Measurements from ENCODE around the gene PGAP2. TPM values are rescaled to one million over a fixed set of nuclear protein-coding genes. Genes with fewer than 3 reads are reported as not detected.

Gene PGAP2
- total RNA-seq = 8.1 and 11.6 TPM in 2 replicates

GRCh38 chr11:3807909-3808860, at the start of gene PGAP2:
PGAP2 (plus strand) TSS chr11:3808560; CDS start chr11:3811260, 2,700 bp downstream.

GRCh38 chr11:3797329-3798090, 10.8 kb upstream of the PGAP2 start, which contains the start of gene NUP98:
NUP98 (minus strand) TSS chr11:3797554; CDS start chr11:3782117, 15,437 bp downstream.

DNA sequence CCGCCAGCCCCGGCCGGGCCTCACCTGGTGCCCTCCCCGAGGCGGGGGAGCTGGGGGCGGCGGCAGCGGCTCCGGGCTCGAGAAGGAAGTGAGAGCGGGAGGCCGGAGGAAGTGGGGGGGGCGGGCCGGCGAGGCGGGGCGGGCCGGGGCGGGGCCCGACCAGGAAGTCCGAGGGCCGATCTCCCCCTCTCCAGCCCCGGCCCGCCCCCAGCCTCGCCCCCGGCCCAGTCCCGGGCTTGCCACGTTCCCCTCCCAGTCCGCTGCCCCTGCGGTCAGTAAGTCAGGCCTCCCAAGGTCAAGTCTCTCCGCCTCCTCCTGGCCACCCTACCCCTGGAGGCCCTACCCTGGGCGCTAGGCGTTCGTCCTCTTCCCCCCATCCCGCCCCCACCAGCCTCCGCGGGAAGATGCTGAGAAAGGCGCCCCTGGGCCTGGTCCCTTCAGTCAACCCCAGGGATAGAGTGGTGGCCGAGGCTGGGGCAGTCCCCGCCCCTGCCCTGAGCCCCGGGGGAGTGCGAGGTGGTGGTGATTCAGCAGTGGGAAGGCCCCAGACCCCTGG, 32.6 kb downstream of the PGAP2 start, which contains the start of gene RHOG:
Gene RHOG (minus strand): TSS at position 90 of the 556 bp plus-strand sequence. CDS start 12,821 bp downstream, outside the sequence.

GRCh38 chr11:3854977-3855807, 46.8 kb downstream of the PGAP2 start, which contains the start of gene STIM1:
STIM1 (plus strand) TSS chr11:3855664; CDS start chr11:3856271, 607 bp downstream.

Other genes starting within 250 kb of the PGAP2 start
- gene ART5, start 166.6 kb upstream of the PGAP2 start, total RNA-seq = not detected in 2 replicates
- gene ART1, start 163.4 kb upstream of the PGAP2 start, total RNA-seq = not detected in 2 replicates
- 0.33 and 0.43 TPM in 2 replicates for gene CHRNA10, start 137.2 kb upstream of the PGAP2 start, total RNA-seq
- 66.1 and 77.8 TPM in 2 replicates for gene NUP98, start 11.0 kb upstream of the PGAP2 start, total RNA-seq
- gene RHOG, start 32.4 kb downstream of the PGAP2 start, total RNA-seq = 7.6 and 9.4 TPM in 2 replicates
- 27.5 and 37.1 TPM in 2 replicates for gene STIM1, start 47.1 kb downstream of the PGAP2 start, total RNA-seq